GM21723 (cell line): ENCODE measurements around the gene CLEC18C.
"Not testable (repeated sequence)": the region's sequence is repeated elsewhere in the genome, so short reads cannot be mapped to it uniquely, and the experiment has no call there.

Experiments used
- ATAC-seq: cut with Tn5 transposase; IDR thresholded peaks from one replicate; pipeline ENCODE4 v1.9.1; 2021; ENCODE audit warnings: mild to moderate bottlenecking, moderate library complexity; ENCODE audit not compliant: unreplicated experiment

CLEC18C gene

GRCh38 chr16:70204668-70205405, 31.2 kb downstream of the CLEC18C start:
- ATAC-seq = not testable (repeated sequence)

- ATAC-seq = not testable (repeated sequence)
Measured at GRCh38 chr16:70206382-70206781, 32.8 kb downstream of the CLEC18C start.

DNA sequence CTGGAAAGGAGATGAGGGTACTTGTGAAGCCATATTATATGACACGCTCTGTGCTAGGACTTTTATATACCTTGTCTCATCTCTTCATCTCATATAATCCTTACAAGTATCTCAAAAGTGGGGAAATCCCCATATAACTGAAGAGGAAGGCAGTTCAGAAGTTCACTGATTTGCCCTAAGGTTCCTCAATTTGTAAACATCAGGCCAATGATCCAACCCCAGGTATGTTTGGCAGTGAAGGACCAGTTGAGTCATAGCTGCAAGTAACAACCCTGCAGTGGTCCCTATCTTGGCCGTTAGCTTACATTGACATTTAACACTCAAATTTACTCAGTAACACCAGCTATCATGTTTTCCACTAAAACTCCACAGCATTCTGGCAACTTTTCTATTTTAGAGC, 45.0 kb downstream of the CLEC18C start:
- ATAC-seq = not testable (repeated sequence)

DNA sequence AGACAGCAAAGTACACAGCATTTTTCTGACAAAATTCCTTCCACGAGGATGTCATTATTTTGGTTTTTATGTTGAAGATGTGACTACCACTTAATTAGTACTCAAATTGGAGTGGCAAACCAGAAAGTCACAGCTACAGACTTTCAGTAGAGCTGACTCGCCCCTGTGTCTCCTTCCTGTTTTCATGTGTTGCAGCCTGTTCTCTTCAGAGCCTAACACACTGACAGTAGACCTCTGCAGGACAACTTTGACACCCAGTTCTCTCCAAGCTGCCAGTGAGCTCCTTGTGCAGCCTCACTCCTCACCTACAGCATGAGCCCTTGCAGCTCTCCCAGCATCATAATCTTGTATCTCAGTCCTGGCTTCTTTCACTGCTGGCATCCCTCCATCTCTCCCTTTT, 49.0 kb downstream of the CLEC18C start:
- not testable (repeated sequence) for ATAC-seq

- not testable (repeated sequence) for ATAC-seq
Measured at GRCh38 chr16:70223216-70223615, 49.6 kb downstream of the CLEC18C start.

GRCh38 chr16:70223971-70224513, 50.5 kb downstream of the CLEC18C start:
- ATAC-seq = not testable (repeated sequence)

- not testable (repeated sequence) for ATAC-seq
Measured at GRCh38 chr16:70224645-70225044, 51.1 kb downstream of the CLEC18C start.

DNA sequence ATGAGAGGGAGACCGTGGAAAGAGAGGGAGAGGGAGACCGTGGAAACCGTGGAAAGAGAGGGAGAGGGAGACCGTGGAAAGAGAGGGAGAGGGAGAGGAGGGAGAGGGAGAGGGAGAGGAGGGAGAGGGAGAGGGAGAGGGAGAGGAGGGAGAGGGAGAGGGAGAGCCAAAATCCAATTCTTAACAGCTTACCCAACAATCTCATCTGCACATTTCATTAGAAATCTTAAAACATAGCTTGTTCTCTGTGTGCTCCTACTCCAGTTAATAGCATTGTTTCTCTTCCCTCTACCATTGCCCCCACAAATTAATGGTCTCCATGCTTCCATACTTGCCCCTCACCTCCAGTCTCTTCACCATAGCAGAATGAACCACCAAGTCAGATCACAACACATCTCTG, 51.8 kb downstream of the CLEC18C start:
- ATAC-seq = not testable (repeated sequence)

DNA sequence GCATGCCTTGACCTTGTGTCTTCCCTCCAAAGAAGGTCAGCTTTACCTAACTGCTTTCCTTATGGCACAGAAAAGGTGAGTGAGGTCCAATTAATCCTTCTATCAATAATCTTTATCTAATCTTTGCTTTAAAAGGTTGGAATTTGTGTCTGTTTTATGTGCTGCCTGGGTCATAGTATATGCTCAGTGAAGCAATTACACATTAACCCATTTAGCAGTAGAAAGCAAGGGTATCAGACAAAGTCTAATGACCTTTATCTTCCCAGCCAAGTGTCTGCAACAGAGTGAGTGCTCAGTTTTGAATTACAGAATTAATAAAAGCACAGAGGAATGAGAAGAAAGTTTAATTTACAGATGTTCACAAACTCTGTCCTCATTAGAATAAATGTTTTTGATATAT, 52.4 kb downstream of the CLEC18C start:
- ATAC-seq = not testable (repeated sequence)

GRCh38 chr16:70231831-70232230, 58.2 kb downstream of the CLEC18C start:
- ATAC-seq = not testable (repeated sequence)
